ENCODE data around the gene ECI1. TPM values are rescaled to one million over a fixed set of nuclear protein-coding genes. Genes with fewer than 3 reads are reported as not detected.

Gene ECI1
- total RNA-seq, 2 donors from 2014 or later, result 58.9 to 102 TPM

GRCh38 chr16:2277466-2278271 lies 26.3 kb upstream of the ECI1 start:
- Histone ChIP-seq H3K4me3 (no peak overlapping the region), H3K36me3 (replicated peaks in 1 of 2; ENCODE audit: insufficient read depth in 1 of 2, low read depth in 2 of 2) (no peaks in the 10 kb centered on the region), H3K27ac (no peak overlapping the region), H3K9me3 (no peaks in the 10 kb centered on the region), H3K4me1 (no peaks in the 10 kb centered on the region), H3K27me3 (no peaks in the 10 kb centered on the region)
- intact Hi-C loops (cut with DNase I), result no loop called here
- DNase-seq (no peak), ATAC-seq (no peak)
- TF ChIP-seq POLR2A (IDR thresholded peaks at IDR 0.05) (no peak), CTCF (IDR thresholded peaks at IDR 0.05) (no peak)
- 89 to 94% methylated on average over 14 to 25 of the region's 25 CpGs for WGBS, 2 donors

- H3K27ac ChIP-seq, result no peak overlapping the region
- no peaks in the 10 kb centered on the region for H3K27me3 ChIP-seq
- intact Hi-C loops (cut with DNase I), result no loop called here
- H3K4me3 ChIP-seq, result no peak overlapping the region
- no peak for DNase-seq
- H3K4me1 ChIP-seq, result no peaks in the 10 kb centered on the region
- TF ChIP-seq CTCF (IDR thresholded peaks at IDR 0.05) (no peak), POLR2A (IDR thresholded peaks at IDR 0.05) (no peak)
- no peak for ATAC-seq
- WGBS, 2 donors, result 80 to 83% methylated on average over 15 to 25 of the region's 26 CpGs
- no peaks in the 10 kb centered on the region for H3K9me3 ChIP-seq
- no peaks in the 10 kb centered on the region for H3K36me3 ChIP-seq (replicated peaks in 1 of 2; ENCODE audit: insufficient read depth in 1 of 2, low read depth in 2 of 2)
Measured at GRCh38 chr16:2276368-2277195, 25.2 kb upstream of the ECI1 start.

- Histone ChIP-seq H3K27ac (no peak overlapping the region), H3K9me3 (no peaks in the 10 kb centered on the region), H3K4me1 (no peaks in the 10 kb centered on the region), H3K36me3 (replicated peaks in 1 of 2; ENCODE audit: insufficient read depth in 1 of 2, low read depth in 2 of 2) (no peaks in the 10 kb centered on the region), H3K27me3 (no peaks in the 10 kb centered on the region), H3K4me3 (no peak overlapping the region)
- intact Hi-C loops (cut with DNase I), result no loop called here
- DNase-seq (no peak), ATAC-seq (no peak)
- no peak for TF ChIP-seq CTCF (IDR thresholded peaks at IDR 0.05)
- no peak for TF ChIP-seq POLR2A (IDR thresholded peaks at IDR 0.05)
- WGBS, 2 donors, result 77 to 81% methylated on average over 17 to 30 of the region's 30 CpGs
Measured at GRCh38 chr16:2275476-2276367, 24.3 kb upstream of the ECI1 start.

- peaks cover 14% of the 10 kb centered on the region for H3K4me1 ChIP-seq
- no peak overlapping the region for H3K4me3 ChIP-seq
- no peaks in the 10 kb centered on the region for H3K36me3 ChIP-seq (replicated peaks in 1 of 2; ENCODE audit: insufficient read depth in 1 of 2, low read depth in 2 of 2)
- ATAC-seq (no peak), DNase-seq (no peak)
- intact Hi-C loops (cut with DNase I), result loop anchor here (5.0 kb wide), 1 partner anchor 223 kb away; no protein-coding TSS in a partner anchor
- TF ChIP-seq POLR2A (IDR thresholded peaks at IDR 0.05), result no peak
- TF ChIP-seq CTCF (IDR thresholded peaks at IDR 0.05), result no peak
- no peak overlapping the region for H3K27ac ChIP-seq
- H3K9me3 ChIP-seq, result no peaks in the 10 kb centered on the region
- no peaks in the 10 kb centered on the region for H3K27me3 ChIP-seq
- WGBS, 2 donors, result 68 to 100% methylated on average over 2 to 10 of the region's 10 CpGs
Measured at GRCh38 chr16:2273931-2274330, 22.5 kb upstream of the ECI1 start.

All from body of pancreas (tissue), 4 donors.